Panc1 (cell line): ENCODE data around the gene MMP17. TPM values are rescaled to one million over a fixed set of nuclear protein-coding genes. Genes with fewer than 3 reads are reported as not detected.

Experiments
- ATAC-seq: fragments of 200-7000 bp; cut with Tn5 transposase; 2 replicates; pipeline ENCODE4 v1.9.1; 2020; ENCODE audit warnings: mild to moderate bottlenecking, moderate library complexity
- BruUV-seq: library from RNA; stranded (reverse); fragments of 400-500 nt; replicated peaks from 2 replicates; lab custom pipeline; 2021; lab: Mats Ljungman, UMichigan
- CTCF ChIA-PET: fragments of 300-600 bp; sonication (Branson Sonifier 250); formaldehyde crosslinking; loops from one replicate; lab custom pipeline; 2022; ENCODE audit warnings: antibody characterized with exemption; lab: Charles Lee
- POLR2A ChIA-PET: fragments of 300-600 bp; sonication (Branson Sonifier 250); formaldehyde crosslinking; loops from one replicate; lab custom pipeline; 2022; ENCODE audit warnings: antibody characterized with exemption; lab: Charles Lee
- DNase-seq: peaks from one replicate; pipeline ENCODE4 v3.0.0-alpha.2; 2010; ENCODE audit warnings: low read depth, low spot score
- H3K27ac ChIP-seq: 2 replicates; pipeline ENCODE4 v1.5.1; 2011; ENCODE audit warnings: mild to moderate bottlenecking, low read length, inconsistent platforms
- H3K27me3 ChIP-seq: fragments of 200-500 bp; sonication (Bioruptor generic); 2 replicates; pipeline ENCODE4 v1.6.0; 2014; ENCODE audit warnings: low read length, inconsistent platforms; ENCODE audit not compliant: control insufficient read depth, insufficient read depth
- H3K36me3 ChIP-seq: fragments of 200-500 bp; sonication (Bioruptor generic); 2 replicates; pipeline ENCODE4 v1.5.1; 2014; ENCODE audit warnings: inconsistent platforms, mild to moderate bottlenecking, low read length, moderate library complexity; ENCODE audit not compliant: control insufficient read depth, insufficient read depth
- H3K4me1 ChIP-seq: 2 replicates; pipeline ENCODE4 v1.5.1; 2011; ENCODE audit warnings: inconsistent platforms, mild to moderate bottlenecking, low read length, moderate library complexity; ENCODE audit not compliant: control insufficient read depth, insufficient read depth
- H3K4me3 ChIP-seq, 2 experiments: 2 replicates each; pipeline ENCODE4 v1.5.1; 2011 to 2012; ENCODE audit warnings: low read depth in 2 of 2, low read length in 2 of 2, mild to moderate bottlenecking in 2 of 2, inconsistent platforms in 1 of 2, moderate library complexity in 1 of 2
- H3K9me3 ChIP-seq: fragments of 200-500 bp; sonication (Bioruptor generic); 2 replicates; pipeline ENCODE4 v1.5.1; 2014; ENCODE audit warnings: low read depth, mild to moderate bottlenecking, inconsistent platforms, low read length, moderate library complexity; ENCODE audit not compliant: control insufficient read depth, insufficient read depth
- CTCF ChIP-seq: fragments of 450-650 bp; IDR thresholded peaks from 2 replicates; pipeline ENCODE4 v1.5.1; 2017; ENCODE audit warnings: mild to moderate bottlenecking
- POLR2AphosphoS5 ChIP-seq: IDR thresholded peaks from 2 replicates; pipeline ENCODE4 v1.6.1; 2012; ENCODE audit warnings: mild to moderate bottlenecking, low read depth, low read length, moderate library complexity
- REST ChIP-seq, 2 experiments: IDR thresholded peaks; 2 replicates each; pipeline ENCODE4 v1.6.1; 2011 to 2012; ENCODE audit warnings: low read depth in 2 of 2, control low read depth in 1 of 2, low read length in 1 of 2, mild to moderate bottlenecking in 1 of 2, moderate library complexity in 1 of 2; ENCODE audit not compliant: insufficient read depth in 1 of 2
- SIN3A ChIP-seq: IDR thresholded peaks from 2 replicates; pipeline ENCODE4 v1.6.1; 2012; ENCODE audit warnings: low read depth, mild to moderate bottlenecking, low read length, moderate library complexity, borderline replicate concordance; ENCODE audit not compliant: insufficient read depth
- TCF7L2 ChIP-seq: IDR thresholded peaks from 2 replicates; pipeline ENCODE4 v1.6.1; 2011; ENCODE audit warnings: mild to moderate bottlenecking, low read depth, low read length, inconsistent platforms
- in situ Hi-C: cut with HindIII; loops from 2 replicates; pipeline ENCODE4 v1.10.0; 2016; ENCODE audit warnings: low sequenced_read_pairs, low pct_unique_long_range_greater_than_20kb
- intact Hi-C: fragments of 100-400 bp; cut with micrococcal nuclease; formaldehyde crosslinking; loops from one replicate; pipeline ENCODE4 v1.10.0; 2022; ENCODE audit not compliant: unreplicated experiment
- total RNA-seq: library from RNA; stranded (reverse); gene quantifications from one replicate; pipeline ENCODE4 v1.2.1, GENCODE V29; 2021; ENCODE audit not compliant: unreplicated experiment

Gene MMP17
- total RNA-seq, 1 experiment from 2014 or later: 30.0 TPM

DNA sequence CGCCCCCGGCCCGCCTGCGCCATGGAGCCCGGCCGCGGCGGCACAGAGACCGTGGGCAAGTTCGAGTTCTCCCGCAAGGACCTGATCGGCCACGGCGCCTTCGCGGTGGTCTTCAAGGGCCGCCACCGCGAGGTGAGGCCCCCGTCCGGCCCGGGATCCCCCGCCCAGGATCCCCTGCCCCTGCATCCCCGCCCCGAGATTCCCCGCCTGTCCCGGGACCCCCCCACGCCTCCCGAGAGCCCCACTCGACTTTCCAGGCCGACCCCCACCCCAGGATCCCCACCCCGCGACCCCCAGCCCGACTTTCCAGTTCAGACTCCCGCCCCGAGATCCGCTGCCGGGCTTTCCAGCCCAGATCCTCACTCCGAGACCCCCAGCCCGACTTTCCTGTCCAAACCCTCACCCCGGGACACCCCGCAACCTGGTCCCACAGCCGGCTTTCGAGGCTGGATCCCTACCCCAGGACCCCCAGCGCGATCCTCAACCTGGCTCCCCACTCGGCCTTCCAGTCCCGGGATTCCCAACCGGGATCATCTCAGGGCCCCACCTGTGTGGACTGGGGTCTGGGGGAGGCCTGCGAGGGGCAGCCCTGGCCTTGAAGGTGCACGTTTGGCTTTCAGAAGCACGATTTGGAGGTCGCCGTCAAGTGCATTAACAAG is 66.9 kb downstream of the MMP17 start:
- H3K4me1 ChIP-seq: 0 out of 2 replicates have a peak, but pooled peaks cover 4% of the 10 kb centered on the region
- H3K9me3 ChIP-seq: no peaks in the 10 kb centered on the region
- ChIA-PET CTCF (no interaction called here), POLR2A (no interaction called here)
- intact Hi-C loops (no loop called here), in situ Hi-C loops (no loop called here)
- H3K4me3 ChIP-seq: peak overlapping the region; percentile 70 to 82
- ATAC-seq (no peak; the same call in 1 of the 2 replicates), DNase-seq (no peak)
- BruUV-seq: no TSS peak
- no peaks in the 10 kb centered on the region for H3K36me3 ChIP-seq
- TF ChIP-seq TCF7L2: no peak
- no peak for TF ChIP-seq REST (IDR thresholded peaks at IDR 0.05; ENCODE audit: insufficient read depth in 1 of 2, low read depth in 2 of 2, low read length in 1 of 2)
- no peak for TF ChIP-seq CTCF
- TF ChIP-seq POLR2AphosphoS5: no peak
- no peak for TF ChIP-seq SIN3A
- peak overlapping the region; percentile 73 for H3K27ac ChIP-seq
- H3K27me3 ChIP-seq: no peaks in the 10 kb centered on the region

DNA sequence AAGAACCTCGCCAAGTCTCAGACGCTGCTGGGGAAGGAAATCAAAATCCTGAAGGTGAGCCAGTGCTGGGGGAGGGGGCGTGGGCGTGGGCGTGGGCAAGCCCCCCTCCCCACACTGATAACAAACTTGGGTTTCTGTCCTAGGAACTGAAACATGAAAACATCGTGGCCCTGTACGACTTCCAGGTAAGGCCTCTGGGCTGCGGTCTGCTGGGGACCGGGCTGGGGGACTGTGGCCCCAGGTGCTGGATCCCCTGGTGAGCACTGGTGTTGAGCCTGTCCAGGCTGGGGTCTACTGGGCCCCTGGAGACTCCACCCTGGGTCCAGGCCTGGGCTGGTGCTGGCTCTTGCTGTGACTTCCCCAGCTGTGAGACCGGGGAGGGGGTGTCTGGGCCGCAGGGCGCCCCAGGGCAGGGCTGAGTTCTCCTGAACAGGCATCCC is 67.5 kb downstream of the MMP17 start:
- no peak for TF ChIP-seq SIN3A
- TF ChIP-seq REST (IDR thresholded peaks at IDR 0.05; ENCODE audit: insufficient read depth in 1 of 2, low read depth in 2 of 2, low read length in 1 of 2): no peak
- no peak for TF ChIP-seq CTCF
- TF ChIP-seq POLR2AphosphoS5: no peak
- no peaks in the 10 kb centered on the region for H3K36me3 ChIP-seq
- peak overlapping the region; percentile 73 for H3K27ac ChIP-seq
- H3K4me1 ChIP-seq: peaks cover 4% of the 10 kb centered on the region; the same call in 1 of the 2 replicates
- in situ Hi-C loops (no loop called here), intact Hi-C loops (no loop called here)
- no peak for DNase-seq
- no peaks in the 10 kb centered on the region for H3K27me3 ChIP-seq
- H3K4me3 ChIP-seq: peak overlapping the region; percentile 70 to 82
- no peak; the same call in 1 of the 2 replicates for ATAC-seq
- ChIA-PET POLR2A (no interaction called here), CTCF (no interaction called here)
- no peaks in the 10 kb centered on the region for H3K9me3 ChIP-seq
- BruUV-seq: TSS peak; percentile 81
